Measurements from ENCODE around the gene BTG4.
A peak's percentile ranks its signal among the peaks of the same experiment; 100 is the strongest.

BTG4 gene

DNA sequence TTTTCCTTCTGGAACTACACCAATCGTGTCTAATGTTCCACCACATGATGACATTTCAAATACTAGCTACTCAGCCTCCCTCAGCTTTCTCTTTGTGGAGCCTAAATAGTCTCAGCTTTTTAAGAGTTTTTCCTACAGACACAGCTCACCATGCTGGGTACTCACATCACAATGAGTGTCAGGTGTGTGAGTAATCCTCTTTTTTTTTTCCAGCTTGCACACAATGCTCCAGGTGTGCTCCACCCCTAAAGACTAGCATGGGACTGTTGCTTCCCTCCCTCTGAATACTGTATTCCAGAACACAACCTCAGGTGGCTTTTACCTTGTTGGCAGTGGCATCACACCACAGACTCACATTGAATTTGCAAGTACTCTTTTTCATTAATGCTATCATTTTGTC, 11.7 kb downstream of the BTG4 start:
- no peak for DNase-seq (ENCODE audit: low spot score)
- FAIRE-seq, result no peak

DNA sequence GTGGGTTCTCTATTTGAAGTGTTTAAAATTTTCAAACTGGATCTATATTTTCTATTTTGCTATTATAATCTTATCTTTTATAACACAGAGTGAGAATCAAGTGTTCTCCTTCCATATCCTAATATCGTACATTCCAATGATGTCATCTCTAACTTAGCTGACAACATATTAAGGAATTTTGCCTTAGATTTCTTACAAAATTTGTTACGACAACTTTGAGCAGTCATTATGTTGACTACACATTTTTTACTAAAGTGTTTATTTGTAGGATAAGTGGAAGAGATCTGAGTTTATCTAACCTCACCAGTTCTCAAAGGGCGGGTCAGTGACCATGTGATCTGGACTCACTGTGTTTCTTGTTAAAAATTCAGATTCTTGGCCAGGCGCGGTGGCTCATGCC, 12.7 kb downstream of the BTG4 start:
- DNase-seq (ENCODE audit: low spot score) (no peak), FAIRE-seq (no peak)

DNA sequence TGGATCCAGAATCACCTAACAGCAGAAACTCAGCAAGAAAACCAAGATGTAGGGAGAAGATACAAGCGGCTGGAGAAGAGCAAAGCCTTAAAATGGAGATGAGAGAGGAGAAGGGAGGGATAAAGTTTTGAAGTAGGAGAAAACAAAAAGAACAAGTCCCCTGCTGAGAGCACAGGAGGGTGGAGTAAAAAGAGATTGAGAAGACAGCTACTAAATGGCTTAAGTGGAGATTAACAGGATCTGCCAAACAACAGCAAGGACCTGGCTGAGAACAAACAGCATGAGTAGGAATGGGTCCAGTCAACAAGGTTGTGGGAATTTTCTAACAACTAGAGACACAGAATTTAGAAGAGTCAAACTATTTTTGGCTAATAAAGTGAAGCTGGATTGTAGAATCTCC, 18.1 kb downstream of the BTG4 start:
- DNase-seq (ENCODE audit: low spot score), result no peak
- FAIRE-seq, result no peak

DNA sequence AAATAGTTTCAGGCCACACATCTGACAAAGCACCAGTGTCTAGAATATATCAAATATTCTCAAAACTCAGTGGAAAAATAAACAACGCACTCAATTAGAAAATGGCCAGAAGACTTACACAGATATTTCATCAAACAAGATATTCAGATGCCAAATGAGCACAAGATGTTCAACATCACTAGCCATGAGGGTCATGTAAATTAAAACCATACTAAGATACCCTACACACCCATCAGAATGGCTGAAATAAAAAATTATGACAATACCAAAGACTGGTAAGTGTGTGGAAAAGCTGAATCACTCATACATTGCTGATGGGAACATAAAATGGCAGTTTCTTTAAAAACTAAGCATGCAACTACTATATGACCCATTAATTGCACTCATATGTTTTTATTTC, 21.7 kb downstream of the BTG4 start:
- DNase-seq (ENCODE audit: low spot score) (no peak), FAIRE-seq (no peak)

DNA sequence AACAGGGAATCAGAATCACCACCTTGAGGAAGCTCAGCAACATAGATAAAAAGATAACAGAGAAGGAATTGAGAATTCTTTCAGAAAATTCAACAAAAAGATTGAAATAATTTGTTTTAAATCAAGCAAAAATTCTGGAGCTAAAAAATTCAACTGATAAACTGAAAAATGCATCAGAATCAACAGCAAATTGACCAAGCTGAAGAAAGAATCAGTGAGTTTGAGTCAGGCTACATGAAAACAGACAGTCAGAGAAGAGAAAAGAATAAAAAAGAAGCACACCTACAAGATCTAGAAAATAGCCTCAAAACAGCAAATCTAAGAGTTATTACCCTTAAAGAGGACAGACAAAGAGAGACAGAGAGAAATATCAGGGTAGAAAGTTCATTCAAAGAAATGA, 28.8 kb downstream of the BTG4 start:
- DNase-seq (ENCODE audit: low spot score), result no peak

DNA sequence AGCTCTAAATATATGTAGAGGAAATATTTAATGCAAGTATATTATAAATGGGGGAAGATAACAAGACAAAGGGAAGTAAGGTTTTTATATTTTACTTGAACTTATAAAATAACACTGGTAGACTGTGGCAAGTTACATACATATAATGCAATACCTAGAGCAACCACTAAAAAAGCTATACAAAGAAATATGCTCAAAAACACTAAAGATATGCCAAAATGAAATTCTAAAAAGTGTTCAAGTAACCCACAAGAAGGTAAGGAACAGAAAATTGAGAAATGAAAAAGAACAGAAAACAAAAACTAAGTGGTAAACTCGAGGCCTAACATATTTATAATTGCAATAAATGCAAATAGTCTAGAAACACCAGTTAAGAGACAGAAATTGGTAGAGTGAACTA, 32.5 kb downstream of the BTG4 start:
- FAIRE-seq (no peak), DNase-seq (ENCODE audit: low spot score) (no peak)

More for the DNA sequence above, 28.8 kb downstream of the BTG4 start:
- no peak for FAIRE-seq

DNA sequence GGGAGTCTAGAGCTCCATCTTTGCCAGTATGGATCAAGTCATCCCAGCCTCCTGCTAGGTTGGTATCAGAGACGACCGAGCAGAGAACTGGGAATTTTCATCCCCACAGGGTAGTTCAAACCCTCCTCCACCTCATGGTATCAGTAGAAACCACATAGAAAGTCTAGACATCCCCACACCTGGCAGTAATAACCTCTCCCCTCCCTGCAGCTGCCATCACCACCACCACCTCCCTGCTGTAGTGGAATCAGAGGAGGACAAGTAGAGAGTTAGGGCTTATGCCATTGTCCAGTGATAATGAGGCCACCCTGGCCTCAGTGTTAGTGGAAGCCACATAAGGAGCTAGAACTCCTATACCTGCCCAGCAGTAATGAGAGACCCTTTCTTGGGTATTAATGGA, 34.3 kb downstream of the BTG4 start:
- FAIRE-seq (no peak), DNase-seq (ENCODE audit: low spot score) (no peak)

DNA sequence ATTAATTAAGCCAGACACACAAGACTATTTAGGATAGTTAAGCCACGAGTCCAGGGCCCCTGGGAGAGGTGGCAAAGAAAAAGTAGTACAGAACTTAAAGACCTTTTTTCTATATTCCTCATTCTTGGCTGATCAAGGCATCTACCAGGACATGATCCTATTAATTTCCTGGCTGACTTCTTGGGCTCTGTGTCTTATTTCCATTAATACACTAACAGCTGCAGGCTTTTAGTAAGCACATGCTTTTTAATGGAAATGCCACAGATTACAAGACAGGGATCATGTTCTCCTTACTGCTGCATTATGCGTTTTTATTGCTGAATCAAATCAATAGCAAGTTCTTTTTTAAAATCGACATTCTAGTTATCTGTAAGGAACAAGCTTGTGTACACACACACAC, 35.2 kb downstream of the BTG4 start:
- DNase-seq (ENCODE audit: low spot score) (no peak), FAIRE-seq (no peak)

DNA sequence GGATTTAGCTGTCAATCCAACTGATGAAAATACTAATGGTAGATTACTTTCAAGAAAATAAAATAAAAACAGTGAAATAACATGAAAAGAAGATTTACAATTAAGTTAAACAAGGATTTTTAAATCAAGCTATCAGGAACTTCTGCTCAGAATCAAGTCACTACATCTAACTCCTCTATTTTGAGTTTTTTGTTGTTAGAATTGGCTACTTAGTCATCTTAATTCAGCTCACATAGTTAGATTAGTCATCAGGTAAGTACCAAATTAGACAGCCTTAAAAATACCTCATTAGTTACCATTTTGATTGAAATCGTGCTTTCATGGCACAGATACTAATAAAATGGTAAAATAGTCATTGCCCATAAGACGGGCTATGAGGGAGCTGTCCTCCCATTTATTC, 35.8 kb downstream of the BTG4 start:
- DNase-seq (ENCODE audit: low spot score) (no peak), FAIRE-seq (no peak)

DNA sequence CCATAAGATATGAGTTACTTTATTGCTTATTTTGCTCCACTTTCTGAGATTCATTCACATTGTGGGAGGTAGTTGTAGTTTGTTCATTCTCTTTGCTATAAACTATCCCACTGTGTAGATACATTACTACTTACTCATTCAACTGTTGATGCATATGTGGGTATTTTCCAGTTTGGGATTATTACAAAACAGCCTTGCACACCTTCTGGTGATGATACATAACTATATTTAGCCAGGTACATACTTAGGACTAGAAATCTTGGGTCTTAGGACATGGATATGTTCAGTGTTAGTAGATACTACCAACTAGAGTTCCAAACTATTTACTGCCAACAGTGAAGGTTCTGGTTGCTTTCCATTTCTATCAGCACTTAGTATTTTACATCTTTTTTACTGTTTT, 37.8 kb downstream of the BTG4 start:
- FAIRE-seq, result peak; percentile 9
- no peak for DNase-seq (ENCODE audit: low spot score)

DNA sequence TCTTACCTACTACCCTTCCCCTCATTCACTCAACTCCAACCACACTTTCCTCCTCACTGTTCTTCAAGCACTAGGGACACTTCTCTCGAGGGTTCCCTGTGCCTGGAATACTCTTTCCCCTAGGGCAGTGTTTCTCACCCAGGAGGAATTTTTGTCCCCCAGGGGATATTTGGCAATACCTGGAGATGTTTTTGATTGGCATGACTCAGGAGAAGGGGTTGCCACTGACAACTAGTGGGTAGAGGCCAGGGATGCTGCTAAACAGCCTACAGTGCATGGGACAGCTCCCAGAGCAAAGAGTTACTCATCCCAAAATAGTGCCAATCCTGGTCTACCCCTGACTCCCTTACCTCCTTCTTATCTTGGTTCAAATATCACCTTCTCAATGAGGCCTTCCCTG, 40.0 kb downstream of the BTG4 start:
- peak; percentile 74 for FAIRE-seq
- no peak for DNase-seq (ENCODE audit: low spot score)

DNA sequence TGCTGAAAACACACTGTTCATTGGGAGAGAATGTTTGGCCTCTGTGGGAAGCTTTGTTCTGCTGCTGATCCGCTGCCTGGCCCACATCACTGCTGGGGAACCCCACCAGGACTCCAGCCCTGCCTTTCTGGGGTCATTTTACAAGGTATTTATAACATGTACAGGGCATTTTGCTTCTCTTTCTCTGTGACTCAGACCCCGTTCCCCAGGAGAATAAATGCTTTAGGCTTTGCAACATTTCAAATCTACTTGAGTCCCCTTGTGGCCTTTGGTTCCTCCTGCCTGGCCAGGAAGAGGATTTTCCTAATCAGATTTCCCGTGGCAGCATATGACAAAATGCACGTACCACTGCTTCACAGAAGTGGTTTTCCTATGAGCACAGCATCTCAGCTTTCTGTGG, 43.0 kb downstream of the BTG4 start:
- no peak for DNase-seq (ENCODE audit: low spot score)
- FAIRE-seq, result no peak

DNA sequence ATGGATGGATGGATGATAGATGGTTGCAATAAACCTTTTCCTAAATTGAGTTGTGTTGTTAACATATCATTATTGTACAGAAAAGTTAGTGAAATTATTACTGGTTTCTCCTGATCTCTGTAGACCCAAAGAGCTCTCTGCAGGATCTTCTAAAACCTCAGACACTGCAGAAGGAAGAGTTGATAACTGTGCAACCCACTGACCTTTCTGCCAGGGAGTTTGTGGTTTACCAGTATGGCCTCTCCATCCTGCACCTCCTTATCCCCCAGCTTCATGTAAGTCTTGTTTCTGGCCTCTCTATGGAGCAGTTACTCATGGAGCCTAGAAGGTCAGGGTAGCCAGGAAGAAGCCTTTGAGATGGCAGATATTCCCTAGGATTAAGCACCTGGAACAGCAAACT, 45.6 kb downstream of the BTG4 start:
- FAIRE-seq (no peak), DNase-seq (ENCODE audit: low spot score) (no peak)

DNA sequence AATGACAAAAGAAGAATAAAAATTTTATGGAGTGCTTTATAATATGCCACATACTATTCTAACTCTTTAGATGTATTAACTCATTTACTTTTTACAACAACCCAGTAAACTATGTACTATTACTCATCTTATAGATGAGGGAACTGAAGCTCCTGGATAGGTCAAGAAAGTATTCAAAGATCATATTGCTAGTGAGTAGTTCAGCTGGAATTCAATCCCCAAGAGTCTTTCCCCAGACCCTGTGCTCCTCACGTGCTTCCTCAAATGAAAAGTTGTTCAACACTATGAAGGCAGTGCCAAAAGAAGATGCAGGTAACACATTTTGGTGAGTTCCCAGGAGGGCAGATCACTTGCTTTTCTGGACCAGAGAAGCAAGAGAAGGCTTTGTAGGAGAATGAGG, 46.8 kb downstream of the BTG4 start:
- FAIRE-seq (no peak), DNase-seq (ENCODE audit: low spot score) (no peak)

DNA sequence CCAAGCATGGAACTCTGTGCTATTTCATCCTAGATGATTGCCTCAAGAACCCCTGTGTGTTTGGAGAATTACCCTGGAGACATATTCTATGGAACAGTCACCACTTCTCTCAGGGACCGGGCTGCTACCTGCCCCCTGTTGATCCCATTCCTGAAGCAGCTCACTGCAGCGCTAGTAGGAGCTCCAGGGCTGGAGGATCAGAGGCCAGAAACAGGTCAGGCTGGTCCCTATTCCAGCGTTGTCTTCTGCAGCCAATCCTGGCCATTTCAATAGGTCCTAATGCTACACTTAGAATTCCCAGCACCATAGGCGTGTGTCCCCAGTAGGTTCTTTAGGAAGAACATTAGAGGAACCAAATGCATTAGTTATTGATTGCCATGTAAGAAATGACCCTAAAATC, 48.9 kb downstream of the BTG4 start:
- FAIRE-seq, result no peak
- no peak for DNase-seq (ENCODE audit: low spot score)

DNA sequence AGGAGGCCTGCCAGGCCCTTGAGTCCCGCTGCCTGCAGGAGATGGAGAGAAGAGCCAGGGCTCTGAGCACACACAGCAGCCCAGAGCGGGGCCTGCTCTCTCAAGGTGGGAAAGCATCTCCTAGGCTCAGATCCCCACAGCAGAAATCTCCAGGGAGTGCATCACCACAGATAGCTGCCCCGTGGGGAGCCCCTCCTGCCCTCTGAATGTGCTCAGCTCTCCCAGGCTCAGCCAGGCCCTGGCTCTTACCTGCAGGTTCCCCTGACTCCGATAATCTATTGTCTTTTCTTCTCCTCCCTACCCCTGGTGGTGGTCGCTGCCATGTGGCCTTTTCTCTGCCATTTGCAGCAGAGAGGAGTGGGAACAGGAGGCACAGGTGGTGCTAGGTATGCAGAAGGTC, 49.9 kb downstream of the BTG4 start:
- FAIRE-seq (no peak), DNase-seq (ENCODE audit: low spot score) (no peak)

DNA sequence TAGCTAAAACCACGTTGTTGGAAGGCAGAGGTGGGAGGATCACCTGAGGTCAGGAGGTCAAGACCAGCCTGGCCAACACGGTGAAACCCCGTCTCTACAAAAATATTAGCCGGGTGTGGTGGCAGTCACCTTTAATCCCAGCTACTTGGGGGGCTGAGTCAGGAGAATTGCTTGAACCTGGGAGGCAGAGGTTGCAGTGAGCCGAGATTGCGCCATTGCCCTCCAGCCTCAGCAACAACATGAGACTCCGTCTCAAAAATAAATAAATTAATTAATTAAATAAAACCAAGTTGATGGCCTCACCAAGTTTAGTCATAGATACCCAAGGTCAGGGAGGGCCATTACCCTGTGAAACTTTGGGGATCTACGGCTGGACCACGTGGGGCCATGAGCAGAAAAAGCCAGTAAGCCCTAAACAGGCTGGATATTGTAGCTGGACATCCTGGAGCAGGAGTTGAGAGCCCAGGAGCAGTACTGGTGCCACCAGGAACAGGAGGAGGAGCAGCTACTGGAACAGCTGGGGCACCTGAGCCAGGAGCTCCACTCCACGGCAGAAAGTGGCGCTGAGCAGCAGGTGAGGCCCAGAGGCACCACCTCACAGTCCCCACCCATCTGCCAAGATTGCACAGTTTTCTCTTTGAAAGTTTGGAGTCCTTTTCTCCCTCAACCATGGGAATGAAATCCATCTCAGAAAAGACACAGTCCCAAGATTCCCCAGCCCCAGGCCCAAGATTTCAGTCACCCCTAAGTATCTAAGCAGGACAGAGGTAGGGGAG, 50.5 kb downstream of the BTG4 start:
- no peak for FAIRE-seq

DNA sequence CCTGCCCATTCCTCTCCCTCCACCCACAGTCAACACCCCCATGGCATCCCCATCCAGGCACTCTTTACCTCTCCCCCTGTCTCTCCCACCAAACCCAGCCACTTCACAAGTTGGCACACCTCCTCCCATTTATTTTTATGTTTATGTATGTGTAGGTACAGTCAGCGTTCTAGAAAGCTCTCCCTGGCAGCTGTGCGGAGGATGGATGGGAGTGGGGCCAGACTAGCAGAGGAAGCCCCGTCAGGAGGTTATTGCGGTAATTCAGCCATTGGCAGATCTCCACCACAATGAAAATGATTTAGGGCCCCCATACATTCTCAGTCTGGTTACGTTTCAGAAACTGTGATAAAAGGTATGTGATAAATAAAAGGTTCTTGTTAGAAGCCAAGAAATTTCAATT, 51.3 kb downstream of the BTG4 start:
- no peak for DNase-seq (ENCODE audit: low spot score)
- FAIRE-seq, result no peak

More for the DNA sequence above, 50.5 kb downstream of the BTG4 start:
- DNase-seq (ENCODE audit: low spot score), result no peak

DNA sequence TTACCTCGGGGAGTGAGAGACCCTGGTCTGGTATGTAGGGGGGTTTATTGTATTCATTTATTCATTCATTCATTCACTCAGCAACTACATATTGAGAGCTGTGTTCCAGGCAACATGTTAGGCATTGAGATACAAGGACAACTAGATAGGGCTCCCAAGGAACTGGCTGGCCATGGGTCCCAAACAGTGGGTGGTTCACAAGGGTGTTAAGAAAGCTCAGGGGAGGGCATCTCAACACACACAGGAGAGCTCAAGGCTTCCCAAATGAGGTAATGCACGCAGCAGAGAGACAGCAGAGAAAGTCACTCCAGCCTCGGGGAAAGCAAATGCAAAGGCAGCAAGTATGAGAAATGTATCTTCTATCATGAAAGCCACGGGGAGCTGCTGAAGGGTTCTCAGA, 51.8 kb downstream of the BTG4 start:
- FAIRE-seq, result no peak
- DNase-seq (ENCODE audit: low spot score), result no peak

DNA sequence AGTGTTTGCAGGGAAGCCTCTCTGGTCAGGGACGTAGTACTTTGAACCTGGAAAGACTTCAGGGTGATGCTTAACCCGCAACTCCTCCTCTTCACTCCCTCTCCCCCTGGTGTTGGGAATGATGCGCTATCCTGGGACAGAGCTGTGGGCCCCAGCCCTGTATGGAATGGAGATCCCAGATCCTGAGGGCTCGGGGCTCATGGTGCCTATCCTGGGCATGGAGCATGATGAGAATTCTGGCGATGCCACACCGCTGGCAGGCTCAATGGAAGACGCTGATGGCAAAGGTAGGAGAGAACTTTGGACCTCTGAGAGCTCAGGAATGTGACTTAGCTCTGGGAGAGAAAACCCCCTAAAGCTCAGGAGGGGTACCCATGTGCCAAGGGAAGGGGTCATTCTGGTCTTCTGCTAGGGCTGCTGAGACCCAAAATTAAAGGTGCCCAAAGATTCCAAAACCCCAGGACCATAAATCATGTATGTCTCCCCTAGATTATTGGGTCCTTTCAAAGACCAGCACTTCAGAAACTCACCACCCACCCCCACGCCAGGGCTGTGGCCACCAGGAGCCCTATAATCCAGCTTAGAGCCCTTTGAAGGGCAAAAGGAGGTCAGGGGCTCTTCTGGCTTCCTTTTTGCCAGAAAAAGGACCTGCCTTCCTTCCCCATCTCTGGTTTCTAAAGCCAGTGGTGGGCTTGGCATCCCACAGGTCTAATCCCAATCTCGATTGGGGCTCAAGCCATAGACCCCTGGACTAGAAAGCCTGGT, 52.5 kb downstream of the BTG4 start:
- FAIRE-seq (no peak), DNase-seq (ENCODE audit: low spot score) (no peak)

DNA sequence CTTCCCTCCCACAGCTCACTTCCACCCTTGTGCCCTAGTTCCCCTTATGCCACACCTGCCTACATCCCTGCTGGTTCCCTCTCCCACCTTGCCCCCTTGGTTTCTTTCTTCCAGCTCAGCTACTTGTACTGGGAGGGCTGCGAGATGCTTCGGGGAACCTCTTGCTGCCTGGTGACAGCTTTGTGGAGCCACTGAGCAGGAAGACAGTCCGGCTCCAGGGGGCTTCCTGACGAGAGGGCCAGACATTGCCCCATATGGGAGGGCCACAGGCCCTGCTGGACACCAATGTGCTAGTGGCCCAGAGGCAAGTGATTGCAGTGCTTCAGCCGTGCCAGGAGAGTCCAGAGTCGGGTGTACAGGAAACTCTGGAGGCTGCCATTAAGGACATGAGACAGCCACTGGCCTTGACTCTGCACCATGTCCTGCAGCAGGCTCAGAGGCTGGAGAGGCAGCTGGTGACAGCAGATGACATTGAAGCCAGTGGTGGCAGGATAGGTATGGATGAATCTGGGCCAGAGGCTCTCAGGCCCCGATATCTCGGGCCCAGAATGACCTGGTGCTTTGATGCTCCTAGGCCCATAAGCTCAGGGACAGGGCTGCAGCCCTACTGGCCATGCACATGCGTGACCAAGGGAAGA, 54.3 kb downstream of the BTG4 start:
- DNase-seq (ENCODE audit: low spot score) (no peak), FAIRE-seq (peak; percentile 81)

DNA sequence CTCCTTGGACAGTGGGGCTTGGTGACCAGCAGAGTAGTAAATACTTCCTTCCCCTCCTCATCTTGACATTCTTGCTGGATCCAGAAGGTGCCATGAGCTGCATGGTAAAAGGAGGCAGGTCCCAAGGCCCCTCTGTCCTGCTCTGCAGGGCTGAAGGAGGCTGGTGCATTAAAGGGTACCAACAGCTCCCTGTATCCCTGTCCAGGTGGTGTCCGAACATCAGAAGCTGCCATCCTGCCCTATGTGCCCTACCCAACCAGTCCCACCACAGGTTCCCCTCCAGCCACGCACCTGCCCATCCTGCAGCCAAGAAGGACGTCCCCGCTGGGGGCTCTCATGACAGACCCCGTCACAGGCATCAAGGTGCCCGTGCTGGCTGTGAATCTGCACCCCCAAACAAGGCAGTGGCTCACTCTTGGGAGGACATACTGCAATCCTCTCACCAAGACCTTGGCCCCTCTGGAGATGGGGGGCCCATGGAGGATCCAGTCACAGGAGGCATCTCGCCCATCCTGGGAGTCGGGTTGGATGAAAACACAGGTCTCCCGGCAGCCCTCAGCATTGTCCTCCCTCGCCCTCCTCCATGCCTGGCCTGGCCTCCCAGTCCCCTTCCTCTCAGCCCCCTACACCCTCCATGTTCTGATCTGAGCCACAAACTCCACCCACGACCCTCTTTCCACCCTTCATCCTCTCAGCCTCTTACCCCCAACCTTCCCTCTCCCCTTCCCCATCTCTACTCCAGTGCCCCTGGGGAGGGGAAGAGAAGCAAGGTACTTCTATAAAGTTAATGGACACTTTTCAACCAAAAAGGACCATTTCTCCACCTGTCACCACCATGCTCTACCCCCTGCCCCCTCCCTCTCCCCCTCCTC, 55.1 kb downstream of the BTG4 start:
- FAIRE-seq, result no peak
- no peak for DNase-seq (ENCODE audit: low spot score)

Measured in urothelium cell line (cell line).